NCI-H1092 treated with DMSO at 0.1 percent for 48 hours (cell line): ENCODE data around the gene CCDC68.
"Not testable (repeated sequence)": the region's sequence is repeated elsewhere in the genome, so short reads cannot be mapped to it uniquely, and the experiment has no call there.

Source experiments
- DNase-seq: peaks from one replicate; lab custom pipeline; 2025; lab: John Stamatoyannopoulos, UW

CCDC68 gene

DNA sequence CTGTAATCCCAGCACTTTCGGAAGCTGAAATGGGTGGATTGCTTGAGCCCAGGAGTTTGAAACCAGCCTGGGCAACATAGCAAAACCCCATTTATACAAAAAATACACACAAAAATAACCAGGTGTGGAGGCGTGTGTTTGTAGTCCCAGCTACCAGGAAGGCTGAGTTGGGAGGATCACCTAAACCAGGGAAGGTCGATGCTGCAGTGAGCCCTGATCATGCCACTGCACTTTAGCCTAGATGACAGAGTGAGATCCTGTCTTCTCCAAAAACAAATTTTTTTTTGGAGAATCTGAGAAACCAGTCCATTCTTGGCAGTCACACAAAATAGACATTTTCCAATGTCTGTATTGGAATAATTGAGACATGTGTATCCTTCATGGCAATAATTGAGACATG, 84.2 kb downstream of the CCDC68 start:
- no peak for DNase-seq

DNA sequence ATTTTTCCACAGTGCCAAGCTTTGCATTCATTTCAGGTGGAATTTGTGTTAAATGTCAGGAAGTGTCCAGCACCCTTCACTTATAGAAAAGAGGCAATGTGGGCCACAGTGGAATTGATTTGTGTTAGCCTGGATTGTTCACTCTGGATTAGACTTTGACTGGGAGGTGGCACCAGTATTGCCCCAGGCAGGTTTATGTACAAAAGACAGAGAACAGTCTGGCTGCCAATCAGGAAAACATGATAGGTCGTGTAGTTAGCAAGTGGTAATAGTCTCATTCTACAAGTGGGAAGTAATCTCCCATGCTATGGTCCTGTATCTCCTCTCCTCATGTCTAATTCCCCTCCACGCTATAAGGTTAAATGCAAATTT, 85.4 kb downstream of the CCDC68 start:
- DNase-seq = no peak

DNA sequence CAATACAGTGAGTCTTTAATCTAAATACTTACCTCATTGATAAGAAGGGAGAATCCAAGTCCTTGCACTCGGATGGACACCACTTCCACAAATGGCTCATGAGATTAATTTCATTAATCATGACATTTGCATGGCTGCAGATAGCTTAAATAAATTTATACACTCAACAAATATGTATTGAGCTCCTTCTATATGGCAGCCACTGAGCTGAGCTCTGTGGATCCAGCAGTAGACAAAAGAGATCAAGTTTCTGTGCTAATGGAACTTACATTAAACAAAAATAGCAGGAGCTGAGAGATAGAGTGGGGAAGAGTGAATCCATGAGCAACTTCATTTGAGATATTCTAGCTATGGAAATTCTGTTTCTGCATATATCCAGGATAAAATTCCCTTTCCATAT, 86.6 kb downstream of the CCDC68 start:
- no peak for DNase-seq

DNA sequence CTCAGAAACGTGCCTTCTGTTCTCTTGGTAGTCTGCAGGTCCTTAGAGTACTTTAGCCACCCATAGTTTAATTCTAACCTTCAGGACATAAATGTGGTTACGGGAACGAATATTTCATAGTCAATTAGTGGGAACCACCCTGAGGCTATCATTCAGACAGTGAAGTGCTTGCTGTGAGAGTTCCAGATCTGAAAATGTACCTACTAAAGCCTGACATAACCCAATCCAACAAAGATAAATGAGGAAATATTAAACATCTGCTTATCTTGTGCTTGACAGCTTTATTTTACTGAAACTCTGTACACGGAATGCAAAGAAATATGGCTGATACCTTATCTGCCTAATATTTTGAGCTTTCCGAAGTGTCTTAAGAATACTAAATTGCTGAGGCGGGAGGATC, 88.0 kb downstream of the CCDC68 start:
- no peak for DNase-seq

DNA sequence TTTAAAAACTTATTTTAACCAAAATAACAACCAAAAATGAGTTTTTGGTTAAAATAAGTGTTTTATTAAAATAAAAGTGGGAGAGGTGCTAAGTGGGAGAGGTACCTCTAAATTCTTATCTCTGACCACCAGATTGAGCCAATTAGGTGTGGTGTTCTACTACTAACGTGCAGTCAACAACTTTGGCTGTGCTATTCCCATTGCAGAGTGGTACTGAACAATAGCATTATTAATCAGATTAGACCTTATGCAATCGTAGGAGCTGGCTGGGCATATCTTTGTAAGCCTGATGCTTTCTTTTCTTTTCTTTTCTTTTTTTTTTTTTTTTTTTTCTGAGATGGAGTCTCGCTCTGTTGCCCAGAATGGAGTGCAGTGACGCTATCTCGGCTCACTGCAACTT, 92.1 kb downstream of the CCDC68 start:
- no peak for DNase-seq

DNA sequence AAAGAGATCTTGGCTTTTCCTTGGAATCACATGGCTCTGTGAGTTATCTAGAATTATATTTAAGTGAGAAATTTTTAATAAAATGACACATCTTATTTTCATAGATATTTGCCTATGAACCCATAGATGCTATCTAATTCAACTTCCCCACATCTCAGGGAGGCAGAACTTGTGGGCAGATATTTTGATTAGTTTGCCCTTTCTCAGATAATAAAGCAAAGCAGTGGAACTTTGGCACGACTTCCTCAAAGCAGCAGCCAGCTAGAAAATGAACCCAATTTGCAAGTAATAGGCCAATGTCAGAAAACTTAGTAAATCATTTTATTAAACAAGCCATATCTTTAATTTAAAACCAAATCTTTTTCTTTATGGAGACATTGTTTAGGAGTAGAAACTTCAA, 98.3 kb downstream of the CCDC68 start:
- DNase-seq = no peak

DNA sequence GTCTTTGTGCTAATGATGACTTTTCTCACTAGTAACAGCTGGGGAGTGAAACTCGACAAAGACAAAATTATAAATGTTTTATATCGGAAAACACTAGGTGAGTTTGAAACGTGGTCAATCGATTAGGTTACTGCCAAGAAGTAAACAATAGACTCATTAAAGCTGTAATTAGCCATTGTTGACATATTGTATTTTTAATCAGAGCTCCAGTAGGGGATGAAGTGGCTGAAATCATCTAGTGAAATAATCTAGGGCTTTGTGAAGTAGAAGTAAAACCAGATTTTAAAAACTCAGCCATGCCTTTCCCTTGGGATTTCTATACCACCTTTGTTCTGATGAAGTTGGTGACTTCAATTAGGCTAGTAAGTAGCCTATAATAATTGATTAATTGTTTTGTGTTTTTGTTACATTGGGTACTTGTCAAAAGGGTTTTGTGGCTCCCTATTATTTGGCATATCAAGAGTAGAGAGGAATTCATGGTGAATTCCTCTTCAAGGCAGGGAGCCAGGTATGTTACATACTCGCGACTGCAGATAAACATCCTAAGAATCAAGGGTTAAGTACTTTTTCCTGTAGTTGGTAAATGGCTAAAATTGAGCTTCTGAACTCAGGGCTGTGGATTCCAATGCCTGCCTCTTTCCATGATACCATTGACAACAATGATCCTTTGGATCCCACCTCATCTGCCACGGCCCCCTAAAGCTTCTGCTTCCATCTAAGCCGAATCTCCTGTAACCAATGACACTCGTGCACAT, 99.4 kb downstream of the CCDC68 start:
- no peak for DNase-seq

DNA sequence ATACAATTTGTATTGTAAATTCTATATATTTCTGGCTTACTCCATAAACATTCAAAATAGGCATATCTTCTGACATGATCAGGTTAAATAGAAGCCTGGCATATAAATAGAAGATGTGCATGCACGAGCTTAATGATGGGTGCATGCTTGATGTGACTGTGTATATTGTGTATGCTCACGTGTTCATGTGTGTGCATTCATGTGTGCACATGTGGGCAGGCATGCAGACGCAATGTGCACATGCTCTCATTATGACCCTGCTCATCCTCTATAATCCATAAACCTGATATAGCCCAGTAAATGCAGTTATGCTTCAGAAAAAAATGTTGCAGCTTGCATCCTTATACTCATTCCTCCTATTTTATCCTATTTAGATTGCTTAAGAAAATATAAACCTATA, 101.8 kb downstream of the CCDC68 start:
- no peak for DNase-seq

DNA sequence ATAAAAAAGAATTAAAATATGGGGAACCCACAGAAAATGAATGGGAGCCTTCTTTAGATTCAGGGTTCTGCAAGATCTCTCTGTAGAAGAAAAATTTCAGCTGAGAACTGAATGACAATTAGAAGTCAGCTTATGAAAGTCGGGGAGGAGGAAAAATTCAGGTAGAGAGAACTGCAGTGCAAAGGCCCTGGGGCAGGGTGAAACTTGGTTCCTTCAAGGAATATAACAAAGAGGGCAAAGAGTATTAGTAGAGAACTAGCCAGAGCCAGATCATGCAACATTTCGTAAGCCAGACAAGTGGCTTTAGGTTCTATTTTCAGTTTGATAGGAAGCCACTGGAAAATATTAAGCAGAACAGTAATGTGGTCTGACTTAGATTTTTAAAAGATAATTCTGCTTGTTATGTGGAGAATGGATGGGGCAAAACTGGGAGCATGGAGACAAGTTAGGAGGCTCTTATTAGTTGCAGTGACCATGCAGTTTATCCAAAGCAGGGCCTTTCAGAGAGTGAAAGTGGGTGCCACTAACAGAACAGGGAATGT, 103.1 kb downstream of the CCDC68 start:
- no peak for DNase-seq

DNA sequence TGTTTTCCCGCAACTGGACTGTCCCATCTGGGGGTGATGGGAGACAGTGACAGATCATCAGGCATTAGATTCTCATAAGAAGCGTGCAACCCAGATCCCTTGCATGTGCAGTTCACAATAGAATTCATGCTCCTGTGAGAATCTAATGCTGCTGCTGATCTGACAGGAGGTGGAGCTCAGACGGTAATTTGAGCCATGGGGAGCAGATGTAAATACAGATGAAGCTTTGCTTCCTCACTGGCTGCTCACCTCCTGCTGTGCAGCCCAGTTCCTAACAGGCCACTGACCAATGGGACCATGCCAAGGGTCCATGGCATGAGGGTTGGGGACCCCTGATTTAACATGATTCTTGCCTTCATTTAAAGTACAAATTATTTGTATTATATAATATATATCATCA, 104.2 kb downstream of the CCDC68 start:
- not testable (repeated sequence) for DNase-seq

DNA sequence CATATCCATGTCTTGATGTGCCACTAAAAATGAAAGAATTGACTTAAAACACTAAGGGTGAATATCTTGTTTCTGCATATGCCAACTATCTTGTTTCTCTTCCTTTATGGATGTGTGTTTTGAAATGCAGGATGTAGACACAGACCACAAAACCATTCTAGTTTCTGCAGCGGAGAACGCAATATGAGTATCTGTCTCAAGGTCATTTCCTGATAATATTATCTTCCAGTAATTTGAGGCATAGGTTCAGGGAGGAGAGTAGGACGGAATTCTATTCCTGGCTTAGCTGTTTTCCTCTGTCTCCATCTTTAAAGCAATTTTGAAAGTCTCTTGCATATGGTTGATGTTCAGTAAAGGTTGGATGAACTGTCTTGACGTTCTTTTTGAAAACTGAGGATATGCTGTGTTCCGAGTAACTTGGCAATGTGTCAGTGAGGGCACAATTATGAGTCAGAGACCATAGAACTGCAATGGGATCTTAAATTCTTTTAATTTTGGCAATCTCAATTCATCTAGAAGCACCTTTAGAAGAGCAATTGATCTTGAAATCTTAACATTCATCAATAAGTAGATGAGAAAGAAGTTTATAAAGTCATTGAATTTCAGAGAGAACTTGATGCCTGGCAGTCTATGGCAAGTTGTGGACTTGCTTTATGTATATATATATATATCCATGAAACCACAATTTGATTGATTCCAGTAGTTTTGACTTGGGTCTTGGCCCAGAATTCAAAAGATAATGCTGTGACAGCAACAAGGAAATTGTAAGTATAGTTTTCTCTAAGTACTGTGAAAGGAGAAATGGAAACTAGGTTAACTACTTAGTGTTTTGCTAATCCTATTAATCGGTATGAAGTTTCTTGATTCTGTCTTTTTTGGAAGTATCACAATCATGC, 106.2 kb downstream of the CCDC68 start:
- DNase-seq = no peak
